NCI-H774 (cell line): Measurements from ENCODE around the gene ABCA1.
A peak's percentile ranks its signal among the peaks of the same experiment; 100 is the strongest.

Source experiments
- DNase-seq: peaks from one replicate; lab custom pipeline; 2025; lab: John Stamatoyannopoulos, UW

Gene ABCA1

GRCh38 chr9:104766025-104766424 is 161.9 kb downstream of the ABCA1 start:
- no peak for DNase-seq

- DNase-seq = no peak
Observed at GRCh38 chr9:104765138-104765537, 162.8 kb downstream of the ABCA1 start.

- no peak for DNase-seq
Observed at GRCh38 chr9:104758974-104759373, 169.0 kb downstream of the ABCA1 start.

GRCh38 chr9:104750185-104750767 is 177.7 kb downstream of the ABCA1 start:
- no peak for DNase-seq

DNA sequence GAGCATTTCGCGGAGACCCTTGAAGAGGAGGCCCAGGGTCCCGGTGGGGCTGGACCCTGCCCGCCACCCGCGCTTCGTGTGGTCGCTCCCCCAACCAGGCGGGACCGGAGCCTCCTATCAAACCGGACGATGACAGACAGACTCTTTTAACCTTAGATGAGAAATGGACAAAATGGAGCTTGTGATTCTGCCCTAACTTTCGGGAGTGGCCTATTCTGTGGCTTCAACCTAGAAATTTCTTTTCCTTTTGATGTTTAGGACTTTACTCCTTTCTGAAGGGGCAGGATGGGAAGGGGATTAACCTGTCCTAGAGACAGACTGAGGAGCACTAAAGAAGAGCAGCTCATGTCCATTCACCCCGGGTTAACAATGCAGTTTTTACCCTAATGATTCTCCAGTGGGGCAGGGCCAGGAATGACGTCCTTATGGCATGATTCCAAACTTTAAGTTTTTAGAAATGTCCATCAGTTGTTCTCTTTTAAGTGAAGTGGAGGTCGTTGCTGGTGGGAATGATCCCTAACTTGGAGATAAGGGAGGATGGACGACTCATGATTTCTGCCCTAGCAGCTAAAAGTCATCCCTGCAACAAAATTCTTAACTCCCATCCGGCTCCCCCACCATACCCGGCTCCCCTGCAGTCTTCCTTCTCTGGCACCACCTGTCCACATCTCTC is 179.5 kb downstream of the ABCA1 start:
- DNase-seq = no peak

DNA sequence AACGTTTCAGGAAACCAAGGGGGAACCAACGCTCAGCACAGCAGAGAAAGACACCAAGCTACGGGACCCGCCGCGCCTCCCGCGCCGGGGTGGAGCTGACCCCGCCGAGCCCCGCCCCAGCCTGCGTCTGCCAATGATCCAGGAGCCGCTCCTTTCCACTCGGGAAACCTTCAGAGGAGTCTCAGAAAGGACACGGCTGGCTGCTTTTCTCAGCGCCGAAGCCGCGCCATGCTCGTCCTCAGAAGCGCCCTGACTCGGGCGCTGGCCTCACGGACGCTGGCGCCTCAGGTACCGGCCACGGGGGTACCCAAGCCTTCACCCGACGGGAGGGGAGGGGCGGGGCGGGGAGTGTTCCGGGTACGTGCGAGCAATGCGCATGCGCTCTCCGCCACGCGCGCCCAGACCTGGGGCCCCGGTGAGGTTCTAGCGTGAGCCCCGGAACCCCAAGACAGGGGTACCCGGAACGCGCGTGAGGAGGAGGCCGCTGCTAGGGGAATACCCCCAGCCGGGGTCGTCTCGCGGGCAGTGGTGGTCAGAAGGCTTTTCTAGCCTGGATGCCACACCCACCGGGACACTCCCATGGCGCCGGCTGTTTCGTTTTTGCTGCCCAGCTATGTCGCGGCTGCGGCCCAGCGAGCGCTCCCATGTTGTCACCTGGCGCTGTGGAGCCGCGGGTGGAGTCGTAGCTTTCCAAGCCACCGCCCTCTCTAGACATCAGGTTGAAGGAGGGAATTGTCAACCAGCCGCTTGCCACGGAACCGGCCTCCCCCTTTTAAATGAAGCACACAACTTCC is 180.2 kb downstream of the ABCA1 start, which contains the start of gene NIPSNAP3A:
Gene NIPSNAP3A, plus strand, starts transcription at position 119 of the 794 bp plus-strand sequence. Its CDS starts 110 bp downstream, at position 229.
- DNase-seq = peak; percentile 84

DNA sequence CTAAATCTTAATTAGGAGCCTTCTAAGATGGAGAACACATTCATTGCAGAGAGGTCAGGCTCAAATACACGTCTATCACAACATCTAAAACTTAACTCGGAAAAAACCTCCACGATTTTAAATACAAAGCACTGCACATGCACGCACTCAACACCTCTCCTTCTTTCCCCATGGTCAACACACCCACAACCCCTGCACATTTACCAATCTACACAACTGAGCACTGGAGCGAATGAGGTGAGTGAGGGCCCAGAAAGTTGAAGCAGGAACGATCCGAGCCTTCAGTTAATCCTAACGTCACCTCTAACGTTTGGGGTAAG is 180.8 kb downstream of the ABCA1 start:
- DNase-seq = no peak

DNA sequence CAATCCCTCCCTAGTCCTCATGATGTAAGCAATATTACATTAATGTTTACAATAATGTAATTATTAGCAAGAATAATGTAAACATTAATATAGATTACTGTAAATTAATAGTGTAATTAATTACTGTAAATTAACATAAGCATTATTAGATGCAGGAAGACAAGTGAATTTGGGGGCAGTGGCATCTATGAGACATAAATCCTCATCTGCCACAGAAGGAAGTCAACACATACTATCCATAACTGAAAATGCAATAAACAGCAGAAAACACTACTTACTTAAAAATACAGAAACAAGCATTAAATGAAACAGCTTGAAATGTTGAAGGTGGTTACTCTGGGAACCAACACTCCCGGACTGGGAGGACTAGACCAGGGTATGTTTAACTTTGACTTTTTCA is 181.2 kb downstream of the ABCA1 start:
- no peak for DNase-seq

GRCh38 chr9:104746285-104746684 is 181.7 kb downstream of the ABCA1 start:
- no peak for DNase-seq

DNA sequence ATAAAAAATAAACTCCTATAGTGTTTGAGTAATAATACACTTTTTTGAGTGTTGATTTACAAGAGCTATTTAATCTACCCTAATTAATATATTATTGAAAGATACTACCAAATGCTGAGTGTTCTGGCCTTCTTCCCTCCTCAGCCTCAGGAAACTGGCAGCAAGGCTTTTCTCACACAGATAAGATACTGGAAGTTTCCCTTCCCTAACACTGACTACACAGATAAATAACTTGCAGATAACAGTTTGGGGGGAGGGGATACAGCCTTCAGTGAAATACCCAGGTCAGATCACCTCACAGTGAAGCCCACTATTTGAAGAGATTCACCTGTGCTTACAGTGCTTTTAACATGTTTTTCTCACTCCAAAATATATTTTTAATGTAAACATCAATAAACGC is 182.1 kb downstream of the ABCA1 start:
- no peak for DNase-seq

DNA sequence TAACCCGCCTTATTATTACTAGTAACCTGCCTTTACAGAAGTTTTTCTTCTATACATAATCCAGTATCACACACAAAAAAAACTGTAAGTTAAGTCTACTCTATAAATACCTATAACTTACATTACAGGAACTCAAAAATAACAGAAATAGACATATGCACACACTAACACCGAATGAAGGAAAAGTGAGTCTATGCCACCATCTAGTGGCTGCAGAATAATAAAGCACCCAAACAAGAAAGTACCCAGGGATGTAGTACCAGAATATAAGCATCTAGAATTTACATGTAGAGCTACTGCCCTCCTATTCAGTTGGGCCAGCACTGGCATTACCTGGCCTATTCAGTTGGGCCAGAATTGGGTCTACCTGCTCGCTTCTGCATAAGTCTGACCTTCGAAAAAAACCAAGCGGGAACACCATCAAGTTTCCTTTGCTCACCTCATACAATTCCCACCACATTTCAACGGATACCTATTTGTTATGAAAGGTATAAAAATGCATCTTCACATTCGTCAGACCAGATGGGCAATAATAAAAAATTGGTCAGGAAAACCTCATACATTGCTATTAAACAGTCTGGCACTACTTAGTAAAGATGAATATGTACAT is 184.5 kb downstream of the ABCA1 start:
- DNase-seq = peak; percentile 41

DNA sequence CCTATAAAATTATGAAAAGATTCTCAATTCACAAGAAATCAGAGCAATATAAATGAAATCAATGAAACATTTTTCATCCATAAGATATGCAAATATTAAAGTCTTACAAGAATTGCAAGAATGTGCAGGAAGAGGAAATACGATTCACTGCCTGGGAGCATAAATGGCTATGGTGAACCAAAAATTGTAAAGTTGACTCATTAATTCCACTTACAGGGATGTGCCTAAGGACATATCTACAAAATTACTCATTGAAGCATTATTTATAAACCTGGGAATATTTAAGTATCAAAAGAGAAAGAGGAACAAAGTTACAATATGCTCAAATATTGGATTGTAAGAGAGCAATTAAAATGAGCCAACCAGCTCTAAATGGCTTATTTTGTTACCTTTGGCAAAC is 187.3 kb downstream of the ABCA1 start:
- DNase-seq = no peak

DNA sequence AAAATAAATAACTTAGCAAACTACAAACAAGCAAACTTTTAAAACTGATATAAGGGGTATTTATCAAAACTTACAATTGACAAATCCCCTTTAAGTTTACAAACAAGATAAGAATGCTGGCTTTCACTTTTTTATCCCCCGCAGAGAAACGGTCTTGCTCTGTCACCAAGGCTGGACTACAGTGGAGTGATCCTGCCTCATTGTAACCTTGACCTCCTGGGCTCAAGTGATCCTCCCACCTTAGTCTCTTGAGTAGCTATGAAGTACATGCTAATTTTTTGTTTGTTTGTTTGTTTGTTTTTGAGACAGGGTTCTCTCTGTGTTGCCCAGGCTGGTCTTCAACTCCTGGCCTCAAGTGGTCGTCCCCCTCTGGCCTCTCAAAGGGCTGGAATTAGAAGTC is 189.5 kb downstream of the ABCA1 start:
- no peak for DNase-seq
